ENCODE data around the gene CMAS. TPM values are rescaled to one million over a fixed set of nuclear protein-coding genes. Genes with fewer than 3 reads are reported as not detected.

The CMAS gene
- total and polyA plus RNA-seq, 4 experiments from 2014 or later, result 20.1 to 54.0 (median 32.7) TPM

- Mint-ChIP-seq H3K4me3 (no peak overlapping the region), H3K27ac (peak overlapping the region in 1 of 7 donors; percentile 0), H3K36me3 (no peaks in the 10 kb centered on the region), H3K27me3 (peaks cover 0 to 2% of the 10 kb centered on the region in 2 donors), H3K4me1 (peaks cover 4 to 7% (median 5%) of the 10 kb centered on the region in 4 donors), H3K9me3 (no peaks in the 10 kb centered on the region)
- H3K36me3 ChIP-seq (ENCODE audit: insufficient read depth, low read length), result no peaks in the 10 kb centered on the region
- H3K4me3 ChIP-seq (ENCODE audit: low read length in 2 of 2), result no peak overlapping the region
- H3K27ac ChIP-seq (ENCODE audit: low read depth, low read length), result no peak overlapping the region
- CTCF ChIA-PET (ENCODE audit: partially characterized antibody), result interaction anchor here (1.2 kb wide), 1 partner anchor 300 kb away, joined by 4 read pairs; no protein-coding TSS in a partner anchor
- no peaks in the 10 kb centered on the region for H3K27me3 ChIP-seq (ENCODE audit: insufficient read depth, low read length)
- intact Hi-C loops (cut with micrococcal nuclease), result no loop called here
- no peaks in the 10 kb centered on the region for H3K4me1 ChIP-seq (ENCODE audit: insufficient read depth, low read length)
- POLR2A ChIA-PET (ENCODE audit: partially characterized antibody), result no interaction called here
- no peak for DNase-seq
- H3K9me3 ChIP-seq (ENCODE audit: control insufficient read depth in 1 of 2, low read length in 2 of 2), result no peaks in the 10 kb centered on the region
These were observed 11.1 kb upstream of the CMAS start for GRCh38 chr12:22034709-22035506.

GRCh38 chr12:22037947-22038346, 8.1 kb upstream of the CMAS start:
- ChIA-PET CTCF (ENCODE audit: partially characterized antibody) (no interaction called here), POLR2A (ENCODE audit: partially characterized antibody) (no interaction called here)
- Histone ChIP-seq H3K9me3 (ENCODE audit: control insufficient read depth in 1 of 2, low read length in 2 of 2) (no peaks in the 10 kb centered on the region), H3K27ac (ENCODE audit: low read depth, low read length) (no peak overlapping the region), H3K4me3 (ENCODE audit: low read length in 2 of 2) (no peak overlapping the region), H3K36me3 (ENCODE audit: insufficient read depth, low read length) (no peaks in the 10 kb centered on the region), H3K4me1 (ENCODE audit: insufficient read depth, low read length) (no peaks in the 10 kb centered on the region), H3K27me3 (ENCODE audit: insufficient read depth, low read length) (no peaks in the 10 kb centered on the region)
- peaks cover 0 to 2% (median 0%) of the 10 kb centered on the region in 8 donors for H3K9me3 Mint-ChIP-seq
- peaks cover 5 to 6% of the 10 kb centered on the region in 2 donors for H3K27me3 Mint-ChIP-seq
- no peak for DNase-seq
- no peak overlapping the region for H3K27ac Mint-ChIP-seq
- peaks cover 4 to 7% (median 5%) of the 10 kb centered on the region in 4 donors for H3K4me1 Mint-ChIP-seq
- H3K4me3 Mint-ChIP-seq, result no peak overlapping the region
- H3K36me3 Mint-ChIP-seq, result no peaks in the 10 kb centered on the region
- intact Hi-C loops (cut with micrococcal nuclease), result no loop called here

GRCh38 chr12:22038734-22039133, 7.3 kb upstream of the CMAS start:
- Histone ChIP-seq H3K9me3 (ENCODE audit: control insufficient read depth in 1 of 2, low read length in 2 of 2) (no peaks in the 10 kb centered on the region), H3K27ac (ENCODE audit: low read depth, low read length) (no peak overlapping the region), H3K36me3 (ENCODE audit: insufficient read depth, low read length) (no peaks in the 10 kb centered on the region), H3K4me1 (ENCODE audit: insufficient read depth, low read length) (no peaks in the 10 kb centered on the region), H3K27me3 (ENCODE audit: insufficient read depth, low read length) (no peaks in the 10 kb centered on the region), H3K4me3 (ENCODE audit: low read length in 2 of 2) (no peak overlapping the region)
- intact Hi-C loops (cut with micrococcal nuclease), result no loop called here
- Mint-ChIP-seq H3K36me3 (no peaks in the 10 kb centered on the region), H3K27me3 (peaks cover 5 to 6% of the 10 kb centered on the region in 2 donors), H3K27ac (no peak overlapping the region), H3K4me3 (no peak overlapping the region), H3K9me3 (peaks cover 0 to 2% (median 0%) of the 10 kb centered on the region in 8 donors), H3K4me1 (peaks cover 4 to 7% (median 5%) of the 10 kb centered on the region in 4 donors)
- ChIA-PET POLR2A (ENCODE audit: partially characterized antibody) (no interaction called here), CTCF (ENCODE audit: partially characterized antibody) (no interaction called here)
- no peak for DNase-seq

GRCh38 chr12:22039361-22039760, 6.7 kb upstream of the CMAS start:
- Histone ChIP-seq H3K4me1 (ENCODE audit: insufficient read depth, low read length) (no peaks in the 10 kb centered on the region), H3K36me3 (ENCODE audit: insufficient read depth, low read length) (no peaks in the 10 kb centered on the region), H3K27ac (ENCODE audit: low read depth, low read length) (no peak overlapping the region), H3K9me3 (ENCODE audit: control insufficient read depth in 1 of 2, low read length in 2 of 2) (no peaks in the 10 kb centered on the region), H3K4me3 (ENCODE audit: low read length in 2 of 2) (no peak overlapping the region), H3K27me3 (ENCODE audit: insufficient read depth, low read length) (no peaks in the 10 kb centered on the region)
- intact Hi-C loops (cut with micrococcal nuclease), result no loop called here
- ChIA-PET POLR2A (ENCODE audit: partially characterized antibody) (no interaction called here), CTCF (ENCODE audit: partially characterized antibody) (no interaction called here)
- no peak overlapping the region for H3K27ac Mint-ChIP-seq
- peaks cover 5 to 6% of the 10 kb centered on the region in 2 donors for H3K27me3 Mint-ChIP-seq
- H3K9me3 Mint-ChIP-seq, result peaks cover 0 to 2% (median 0%) of the 10 kb centered on the region in 8 donors
- no peak overlapping the region for H3K4me3 Mint-ChIP-seq
- peaks cover 4 to 5% (median 4%) of the 10 kb centered on the region in 4 donors for H3K4me1 Mint-ChIP-seq
- no peaks in the 10 kb centered on the region for H3K36me3 Mint-ChIP-seq
- DNase-seq, result no peak

- no peak overlapping the region for H3K4me3 Mint-ChIP-seq
- intact Hi-C loops (cut with micrococcal nuclease), result no loop called here
- peaks cover 0 to 3% of the 10 kb centered on the region in 2 donors for H3K36me3 Mint-ChIP-seq
- H3K27ac Mint-ChIP-seq, result no peak overlapping the region
- no peak for DNase-seq
- peaks cover 15% of the 10 kb centered on the region for H3K4me1 ChIP-seq (ENCODE audit: insufficient read depth, low read length)
- H3K27me3 Mint-ChIP-seq, result peaks cover 3 to 6% of the 10 kb centered on the region in 2 donors
- peaks cover 13 to 21% (median 15%) of the 10 kb centered on the region in 4 donors for H3K4me1 Mint-ChIP-seq
- ChIA-PET POLR2A (ENCODE audit: partially characterized antibody) (interaction anchor here (1.3 kb wide), 1 partner anchor 501 kb away, joined by 3 read pairs; the partner anchor contains the start of gene C2CD5), CTCF (ENCODE audit: partially characterized antibody) (no interaction called here)
- H3K27me3 ChIP-seq (ENCODE audit: insufficient read depth, low read length), result no peaks in the 10 kb centered on the region
- H3K36me3 ChIP-seq (ENCODE audit: insufficient read depth, low read length), result no peaks in the 10 kb centered on the region
- H3K4me3 ChIP-seq (ENCODE audit: low read length in 2 of 2), result no peak overlapping the region
- H3K9me3 ChIP-seq (ENCODE audit: control insufficient read depth in 1 of 2, low read length in 2 of 2), result no peaks in the 10 kb centered on the region
- H3K9me3 Mint-ChIP-seq, result peaks cover 0 to 2% (median 0%) of the 10 kb centered on the region in 8 donors
- H3K27ac ChIP-seq (ENCODE audit: low read depth, low read length), result no peak overlapping the region
These were observed 2.9 kb upstream of the CMAS start for GRCh38 chr12:22042976-22043669.

- DNase-seq, result no peak
- peaks cover 24% of the 10 kb centered on the region for H3K4me1 ChIP-seq (ENCODE audit: insufficient read depth, low read length)
- peaks cover 18 to 29% (median 21%) of the 10 kb centered on the region in 4 donors for H3K4me1 Mint-ChIP-seq
- no peak overlapping the region for H3K27ac ChIP-seq (ENCODE audit: low read depth, low read length)
- H3K9me3 Mint-ChIP-seq, result peaks cover 0 to 2% (median 0%) of the 10 kb centered on the region in 8 donors
- POLR2A ChIA-PET (ENCODE audit: partially characterized antibody), result interaction anchor here (0.8 kb wide), 1 partner anchor 292 kb away, joined by 3 read pairs; no protein-coding TSS in a partner anchor
- peak overlapping the region in 1 of 8 donors; percentile 55 for H3K4me3 Mint-ChIP-seq
- peak overlapping the region in 1 of 7 donors; percentile 8 for H3K27ac Mint-ChIP-seq
- H3K27me3 ChIP-seq (ENCODE audit: insufficient read depth, low read length), result no peaks in the 10 kb centered on the region
- H3K36me3 ChIP-seq (ENCODE audit: insufficient read depth, low read length), result no peaks in the 10 kb centered on the region
- intact Hi-C loops (cut with micrococcal nuclease), result no loop called here
- peaks cover 2 to 3% of the 10 kb centered on the region in 2 donors for H3K36me3 Mint-ChIP-seq
- CTCF ChIA-PET (ENCODE audit: partially characterized antibody), result interaction anchor here (0.7 kb wide), 1 partner anchor 292 kb away, joined by 3 read pairs; no protein-coding TSS in a partner anchor
- peaks cover 3 to 6% of the 10 kb centered on the region in 2 donors for H3K27me3 Mint-ChIP-seq
- no peak overlapping the region for H3K4me3 ChIP-seq (ENCODE audit: low read length in 2 of 2)
- no peaks in the 10 kb centered on the region for H3K9me3 ChIP-seq (ENCODE audit: control insufficient read depth in 1 of 2, low read length in 2 of 2)
These were observed 2.1 kb upstream of the CMAS start for GRCh38 chr12:22043943-22044342.

GRCh38 chr12:22044391-22044790, 1.6 kb upstream of the CMAS start:
- Mint-ChIP-seq H3K9me3 (peaks cover 0 to 2% (median 0%) of the 10 kb centered on the region in 8 donors), H3K4me3 (peak overlapping the region in 3 of 8 donors; percentile 1 to 31 (median 14)), H3K27me3 (peaks cover 3 to 6% of the 10 kb centered on the region in 2 donors), H3K36me3 (peaks cover 5 to 6% of the 10 kb centered on the region in 2 donors), H3K4me1 (peaks cover 21 to 34% (median 25%) of the 10 kb centered on the region in 4 donors), H3K27ac (peak overlapping the region in 1 of 7 donors; percentile 5)
- POLR2A ChIA-PET (ENCODE audit: partially characterized antibody), result interaction anchor here (0.8 kb wide), 1 partner anchor 291 kb away, joined by 3 read pairs; no protein-coding TSS in a partner anchor
- intact Hi-C loops (cut with micrococcal nuclease), result no loop called here
- no peaks in the 10 kb centered on the region for H3K27me3 ChIP-seq (ENCODE audit: insufficient read depth, low read length)
- no peak overlapping the region for H3K4me3 ChIP-seq (ENCODE audit: low read length in 2 of 2)
- no peaks in the 10 kb centered on the region for H3K9me3 ChIP-seq (ENCODE audit: control insufficient read depth in 1 of 2, low read length in 2 of 2)
- no peak overlapping the region for H3K27ac ChIP-seq (ENCODE audit: low read depth, low read length)
- no peak for DNase-seq
- H3K36me3 ChIP-seq (ENCODE audit: insufficient read depth, low read length), result no peaks in the 10 kb centered on the region
- CTCF ChIA-PET (ENCODE audit: partially characterized antibody), result interaction anchor here (0.7 kb wide), 1 partner anchor 291 kb away, joined by 3 read pairs; no protein-coding TSS in a partner anchor
- peaks cover 28% of the 10 kb centered on the region for H3K4me1 ChIP-seq (ENCODE audit: insufficient read depth, low read length)
